HTERT RPE-1 (cell line): ENCODE results near the gene SPOCK1.

Experiments
- in situ Hi-C: fragments of 300-500 bp; cut with MboI; formaldehyde crosslinking; loops from 4 replicates; pipeline ENCODE4 v1.14.3; 2020; ENCODE audit warnings: low sequenced_read_pairs

The SPOCK1 gene

DNA sequence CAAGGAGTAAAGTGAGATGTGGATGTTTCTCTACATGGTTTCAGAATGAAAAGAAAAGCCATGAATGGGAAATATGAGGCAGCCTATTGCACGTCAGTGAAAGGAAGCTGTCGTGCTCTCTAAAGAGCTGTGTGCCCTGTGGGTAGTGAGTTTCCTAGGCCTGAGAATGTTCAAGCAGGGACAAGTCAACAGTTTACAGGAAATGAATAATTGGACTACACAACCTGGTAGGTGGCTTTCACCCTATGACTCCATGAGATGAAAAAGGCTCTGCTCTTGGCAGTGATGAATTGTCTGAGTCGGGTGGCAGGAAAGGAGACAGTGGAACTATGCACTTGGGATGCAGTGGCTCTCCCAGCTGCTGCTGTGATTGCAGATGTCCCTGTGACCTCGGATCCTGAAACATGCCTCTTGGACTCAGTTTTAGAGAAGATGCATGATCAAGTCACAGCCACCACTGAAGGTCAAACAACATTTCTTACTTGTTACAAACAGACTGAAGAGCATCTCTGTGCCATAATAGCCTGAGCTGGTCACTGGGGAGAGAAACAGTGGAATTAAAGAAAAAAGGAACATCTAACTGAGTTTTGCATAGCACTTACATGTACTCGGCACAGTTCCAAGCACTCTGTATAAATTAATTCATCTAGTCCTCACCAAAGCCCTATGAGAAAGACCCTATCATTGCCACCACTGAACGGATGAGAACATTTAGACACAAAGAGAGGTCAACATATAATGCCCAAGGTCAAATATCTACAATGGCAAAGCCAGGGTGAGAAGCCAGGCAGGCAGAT is 293.7 kb downstream of the SPOCK1 start:
- in situ Hi-C loops: no loop called here

DNA sequence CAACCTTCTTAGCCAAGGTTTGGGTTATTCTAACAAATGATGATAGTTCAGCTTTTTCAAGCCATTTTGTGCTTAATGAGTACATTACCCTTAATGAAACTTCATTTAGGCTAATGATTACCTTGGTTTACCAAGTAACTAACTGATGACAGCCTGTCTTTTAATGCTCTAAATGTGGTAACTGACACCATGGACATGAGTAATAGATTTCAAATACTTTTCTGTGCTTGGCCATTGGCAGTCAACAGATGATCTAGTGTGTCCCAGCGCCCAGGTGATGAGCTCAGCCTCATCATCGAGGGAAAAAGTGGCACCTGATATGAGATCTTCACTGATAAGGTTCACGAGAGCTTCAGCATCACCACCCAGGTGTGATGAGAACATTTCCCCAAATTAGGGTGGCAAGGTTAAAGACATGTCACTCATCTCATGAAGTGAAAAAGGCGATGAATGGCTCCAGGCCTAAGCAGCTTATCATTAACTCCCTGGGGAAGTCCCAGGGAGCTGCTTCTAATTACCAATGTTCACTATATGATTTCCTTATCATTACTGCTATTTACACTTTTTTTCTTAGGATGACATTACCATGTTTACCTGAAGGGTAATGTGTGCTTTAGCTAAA is 296.0 kb downstream of the SPOCK1 start:
- in situ Hi-C loops: no loop called here

DNA sequence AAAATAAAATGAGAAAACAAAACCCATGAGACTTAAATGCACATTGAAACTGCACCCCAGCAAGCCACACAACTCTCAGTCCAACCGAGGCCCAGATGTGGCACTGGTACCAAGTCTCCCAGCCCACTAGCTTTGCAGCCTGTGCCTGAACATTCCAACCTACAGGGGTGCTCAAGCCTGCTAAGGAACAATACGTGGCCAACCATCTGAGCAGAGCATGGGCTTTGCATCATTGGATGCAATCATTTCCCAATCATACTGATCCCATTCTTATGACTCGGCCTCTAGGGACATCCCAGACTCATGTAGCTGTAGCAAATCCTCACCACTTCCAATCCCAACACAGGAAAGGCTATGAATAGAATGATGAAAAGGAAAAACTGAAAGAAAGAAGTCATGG is 297.2 kb downstream of the SPOCK1 start:
- in situ Hi-C loops: no loop called here

DNA sequence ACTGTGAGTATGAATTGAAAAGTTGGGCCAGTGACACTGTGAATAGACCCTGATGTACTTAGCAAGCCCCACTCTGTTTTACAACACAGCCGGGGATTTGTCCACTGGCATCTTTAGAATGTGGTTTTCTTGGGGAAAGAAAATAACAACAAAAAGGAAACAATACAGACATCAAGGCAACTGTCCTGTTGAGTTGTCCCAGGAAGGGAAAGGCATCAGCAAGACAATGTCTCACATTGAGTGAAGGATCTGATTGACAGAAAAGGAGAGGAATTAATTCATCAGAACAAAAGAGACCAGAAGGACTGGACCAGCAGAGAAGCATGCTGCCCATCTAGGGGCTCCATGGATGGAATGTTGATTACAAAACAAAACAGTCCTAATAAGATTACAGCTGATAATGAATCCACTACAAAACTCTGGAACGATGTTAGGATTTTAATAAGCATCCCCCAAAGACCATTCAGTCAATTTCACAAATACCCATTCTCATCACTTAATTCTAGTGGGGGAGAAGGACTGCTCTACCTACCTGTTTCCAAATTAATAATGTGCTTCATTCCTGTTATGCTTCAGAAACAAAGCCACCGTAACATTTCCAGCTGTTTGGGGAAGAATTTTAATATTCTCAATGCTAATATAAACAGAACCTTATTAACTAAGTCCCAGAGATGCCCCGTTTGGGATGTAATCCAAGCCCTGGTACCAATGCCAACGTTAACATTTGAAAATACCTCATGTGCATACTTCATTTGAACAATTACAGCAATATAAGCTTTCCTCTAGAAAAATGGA is 298.0 kb downstream of the SPOCK1 start:
- in situ Hi-C loops: no loop called here

DNA sequence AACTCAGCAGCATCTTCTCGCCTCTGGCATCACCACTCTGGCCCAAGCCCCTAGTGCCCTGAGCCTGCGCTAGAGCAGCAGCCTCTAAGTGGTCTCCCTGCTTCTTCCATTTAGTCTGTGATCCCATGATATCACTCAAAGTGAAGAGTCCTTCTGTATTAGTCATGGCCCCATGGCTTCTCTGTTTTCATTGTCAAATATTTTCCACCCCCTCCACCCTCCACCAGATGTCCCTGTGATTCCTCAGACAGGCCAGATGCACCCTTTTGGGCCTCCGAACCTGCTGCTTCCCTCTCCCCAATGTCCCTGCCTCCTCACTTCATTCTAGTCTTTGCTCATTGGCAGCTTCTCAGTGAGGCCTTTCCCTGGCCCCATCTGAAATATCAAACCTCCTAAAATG is 299.2 kb downstream of the SPOCK1 start:
- in situ Hi-C loops: no loop called here

GRCh38 chr5:137199201-137199600 is 299.9 kb downstream of the SPOCK1 start:
- in situ Hi-C loops: no loop called here

- in situ Hi-C loops: no loop called here
These were observed 303.6 kb downstream of the SPOCK1 start for GRCh38 chr5:137195483-137195882.

DNA sequence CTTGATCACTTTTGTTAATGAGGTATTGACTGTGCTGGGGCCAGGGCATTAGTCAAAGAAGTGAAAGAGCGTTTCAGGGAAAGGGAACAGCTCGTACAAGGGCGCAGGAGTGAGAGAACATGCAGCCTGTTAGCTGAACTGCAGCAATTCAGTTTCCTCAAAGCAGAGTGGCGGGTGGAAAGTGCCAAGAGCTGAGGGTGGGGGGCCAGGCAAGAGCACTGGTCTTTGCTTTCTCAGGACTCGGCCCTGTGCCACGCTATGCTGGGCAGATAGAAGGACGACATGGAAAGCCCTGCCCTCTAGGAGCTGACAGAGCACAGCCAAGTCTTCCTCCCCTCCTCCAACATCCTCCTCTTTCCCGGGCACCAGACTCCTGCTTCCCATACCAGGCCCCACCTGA is 304.8 kb downstream of the SPOCK1 start:
- in situ Hi-C loops: no loop called here

DNA sequence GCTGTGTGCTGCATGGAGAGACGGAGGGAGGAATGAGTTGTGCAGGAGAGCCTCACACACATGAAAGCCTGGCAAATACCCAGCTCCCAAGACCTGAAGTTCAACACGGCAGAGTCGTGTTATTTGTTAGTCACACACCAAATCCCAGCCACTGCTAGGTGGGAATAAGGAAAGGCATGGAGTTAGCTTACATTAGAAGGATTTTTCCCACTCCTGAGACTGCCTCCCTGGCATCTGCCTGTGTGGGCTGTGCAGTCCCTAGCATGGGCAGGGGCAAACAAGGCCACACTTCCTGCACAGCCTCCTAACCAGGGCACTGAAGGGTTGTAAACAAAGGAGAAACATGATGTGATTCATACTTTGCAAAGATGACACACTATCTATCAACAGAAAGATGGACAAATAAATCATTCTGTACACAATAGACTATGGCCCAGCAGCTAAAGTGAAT is 306.8 kb downstream of the SPOCK1 start:
- in situ Hi-C loops: no loop called here

DNA sequence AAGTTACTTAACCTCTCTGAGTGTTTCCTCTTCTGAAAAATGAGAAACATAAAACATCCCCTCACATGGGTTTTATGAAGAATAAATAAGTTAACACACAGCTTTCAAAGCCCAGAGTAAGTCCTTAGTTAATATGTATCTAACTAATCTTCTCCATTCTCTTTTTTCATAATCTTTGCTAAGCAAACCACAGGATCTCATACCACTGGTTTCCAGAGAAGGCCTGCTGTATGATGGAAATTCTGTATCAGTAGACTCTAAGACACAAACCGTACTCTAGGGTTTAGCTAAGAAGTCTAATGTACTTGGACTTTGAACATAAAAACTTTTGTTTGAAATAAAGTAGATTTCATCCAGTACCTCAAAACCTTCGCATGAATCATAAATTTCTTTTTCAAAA is 307.9 kb downstream of the SPOCK1 start:
- in situ Hi-C loops: no loop called here

GRCh38 chr5:137190441-137190840 is 308.7 kb downstream of the SPOCK1 start:
- in situ Hi-C loops: no loop called here

GRCh38 chr5:137190031-137190430 is 309.1 kb downstream of the SPOCK1 start:
- in situ Hi-C loops: no loop called here

DNA sequence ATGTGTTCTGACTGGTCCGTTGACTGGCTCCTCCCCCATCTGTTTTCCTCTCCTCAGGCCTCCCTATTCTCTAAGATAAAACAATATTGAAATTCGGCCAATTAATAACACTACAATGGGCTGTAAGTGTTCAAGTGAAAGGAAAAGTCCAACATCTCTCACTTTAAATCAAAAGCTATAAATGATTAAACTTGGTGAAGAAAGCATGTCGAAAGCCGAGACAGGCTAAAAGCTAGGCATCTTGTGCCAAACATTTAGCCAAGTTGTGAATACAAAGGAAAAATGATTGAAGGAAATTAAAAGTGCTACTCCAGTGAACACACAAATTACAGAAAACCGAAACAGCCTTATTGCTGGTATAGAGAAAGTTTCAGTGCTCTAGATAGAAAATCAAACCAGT is 310.6 kb downstream of the SPOCK1 start:
- in situ Hi-C loops: no loop called here

DNA sequence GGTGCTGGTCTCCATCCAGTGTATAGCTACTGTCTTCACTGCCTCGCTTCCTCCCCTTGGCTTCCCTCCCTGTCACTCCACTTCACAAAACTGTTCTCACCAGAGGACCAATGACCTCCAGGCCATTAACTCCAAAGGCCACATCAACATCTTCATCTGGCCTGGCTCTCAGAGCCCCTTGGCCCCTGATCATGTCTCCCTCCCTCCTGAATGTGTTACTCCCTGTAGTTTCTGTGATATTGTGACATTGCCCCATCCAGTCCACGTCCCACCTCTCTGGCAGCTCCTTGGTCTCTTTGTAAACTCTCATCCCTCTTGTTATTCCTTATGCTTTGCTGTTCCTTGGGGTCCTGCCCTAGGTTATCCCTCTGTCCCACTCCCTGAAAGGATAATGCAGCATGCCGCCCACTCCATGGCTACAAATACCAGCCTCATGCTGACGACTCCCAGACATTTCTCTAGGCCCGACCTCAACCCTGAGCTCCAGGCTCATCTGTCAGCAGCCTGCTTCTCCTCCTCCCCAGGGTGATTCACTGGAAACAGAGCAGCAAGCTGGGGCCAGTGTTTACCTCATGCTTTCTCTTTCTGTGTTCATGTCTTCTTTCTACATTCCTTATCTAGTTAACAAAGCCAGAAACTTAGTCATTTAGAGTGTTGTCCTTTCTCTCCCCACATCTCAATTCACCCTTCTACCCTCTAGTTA is 312.2 kb downstream of the SPOCK1 start:
- in situ Hi-C loops: no loop called here

DNA sequence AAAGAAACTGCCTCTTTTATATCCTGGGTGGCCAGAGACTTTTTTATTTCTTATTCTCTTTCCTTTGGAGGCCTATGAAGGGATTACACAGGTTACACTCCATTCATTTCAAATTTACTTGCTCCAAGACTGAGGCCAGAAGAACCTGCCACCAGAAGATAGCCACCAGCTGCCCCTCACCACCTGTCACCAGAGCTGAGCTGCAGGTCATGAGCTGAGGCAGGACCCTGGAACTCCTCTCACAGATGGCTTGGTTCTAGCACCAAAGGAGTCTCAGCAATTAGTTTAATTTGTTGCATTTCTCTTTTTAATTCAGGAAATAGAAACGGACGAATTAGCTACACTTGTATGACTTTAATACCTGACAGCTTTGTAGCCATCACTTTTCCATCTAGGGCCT is 313.9 kb downstream of the SPOCK1 start:
- in situ Hi-C loops: no loop called here

DNA sequence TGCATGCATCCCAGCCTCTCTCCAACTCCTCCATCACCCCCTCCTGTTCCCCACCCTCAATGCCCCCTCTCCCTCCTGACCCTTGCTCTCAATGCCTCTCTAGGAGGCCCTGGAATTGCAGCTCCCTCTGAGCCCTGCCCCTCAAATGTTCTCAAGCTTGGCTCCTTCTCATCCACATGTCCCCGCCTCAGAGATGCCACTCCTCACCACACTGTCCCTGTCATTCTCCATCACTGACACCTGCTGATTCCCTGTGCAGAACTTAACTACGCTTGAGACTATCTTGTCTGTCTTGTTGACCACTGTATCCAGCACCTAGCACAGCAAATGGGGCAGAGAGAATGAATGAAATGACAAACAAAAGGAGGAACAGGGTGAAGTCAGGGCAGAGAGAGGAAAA is 314.4 kb downstream of the SPOCK1 start:
- in situ Hi-C loops: no loop called here

DNA sequence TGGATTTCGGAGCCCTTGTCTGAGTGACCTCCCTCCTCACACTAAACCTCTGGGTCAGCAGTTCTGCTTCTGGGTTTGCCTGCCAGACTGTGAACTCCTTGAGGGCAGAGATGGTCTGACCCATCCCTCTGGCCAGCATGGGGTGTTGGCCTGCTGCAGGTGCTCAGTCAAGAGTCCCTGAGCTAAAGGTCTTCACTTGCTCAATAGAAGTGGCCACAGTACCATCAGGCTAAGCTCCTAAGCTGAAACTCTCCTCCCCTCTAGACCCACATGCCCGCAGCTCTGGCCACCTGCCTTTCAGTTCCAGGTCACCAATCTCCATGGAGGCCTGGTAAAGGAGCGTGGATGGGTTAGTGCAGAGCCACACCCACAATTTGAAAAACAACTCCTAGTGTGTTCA is 316.6 kb downstream of the SPOCK1 start:
- in situ Hi-C loops: no loop called here

DNA sequence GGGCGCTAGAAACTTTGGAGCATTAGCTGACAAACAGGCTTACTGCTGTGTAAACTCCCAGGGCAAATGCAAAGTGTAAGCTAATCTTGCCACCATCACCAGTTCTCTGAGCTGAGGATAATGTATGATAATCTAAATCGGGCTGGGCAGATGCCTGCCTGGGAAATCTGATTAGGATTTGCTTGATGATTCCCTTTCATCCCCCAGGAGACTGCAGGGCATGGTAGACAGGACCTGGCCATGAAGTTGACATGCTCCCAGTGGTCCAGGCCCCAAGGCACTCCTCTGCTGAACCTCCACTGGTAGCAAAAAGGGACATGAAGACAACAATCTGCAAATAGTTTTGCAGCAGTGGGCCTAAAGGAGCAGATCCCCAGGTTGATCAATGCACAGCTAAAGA is 317.5 kb downstream of the SPOCK1 start:
- in situ Hi-C loops: no loop called here

DNA sequence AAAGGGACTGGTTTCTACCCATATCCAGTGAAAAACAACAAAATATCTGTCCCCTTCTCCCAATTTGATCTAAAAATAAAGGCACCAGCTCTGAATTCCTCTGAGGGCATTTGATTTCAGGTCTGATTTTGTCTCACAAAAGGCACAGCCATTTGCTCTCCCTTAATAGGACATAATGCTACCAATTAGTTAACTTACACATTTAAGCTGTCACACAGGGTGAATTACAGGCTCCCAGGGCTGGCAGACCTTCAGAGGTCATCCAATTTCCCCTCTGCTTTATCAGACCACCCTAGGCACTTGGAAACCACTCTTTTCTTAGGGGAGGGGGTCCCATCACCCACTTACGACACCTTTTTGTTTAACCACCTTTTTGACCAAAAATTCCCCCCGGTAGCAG is 319.9 kb downstream of the SPOCK1 start:
- in situ Hi-C loops: no loop called here

- in situ Hi-C loops: no loop called here
These were observed 322.5 kb downstream of the SPOCK1 start for GRCh38 chr5:137176609-137177008.

DNA sequence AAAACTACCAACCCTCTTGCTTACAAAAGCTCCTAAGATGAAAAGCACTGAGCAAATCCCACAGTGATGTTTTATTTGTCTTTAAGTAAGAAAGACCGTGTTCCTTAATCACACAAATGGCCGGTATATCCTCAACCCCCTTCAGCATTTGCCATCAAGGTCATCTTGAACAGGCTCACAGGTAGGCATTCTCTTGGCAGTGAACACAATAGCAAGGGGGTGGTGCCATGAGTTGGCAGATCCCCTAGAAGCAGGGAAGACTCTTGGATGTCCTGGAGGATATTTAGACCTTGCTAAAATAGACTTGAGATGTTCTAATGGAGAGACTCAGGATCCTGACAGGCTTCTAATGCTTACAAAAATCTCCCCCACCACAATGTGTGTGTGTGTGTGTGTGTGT is 323.0 kb downstream of the SPOCK1 start:
- in situ Hi-C loops: no loop called here
